ENCODE results near the gene KRTAP19-8. TPM values are rescaled to one million over a fixed set of nuclear protein-coding genes. Genes with fewer than 3 reads are reported as not detected.

KRTAP19-8 gene
- polyA plus RNA-seq, 1 of the 3 experiments (the other 2 are of a cell fraction), result not detected

DNA sequence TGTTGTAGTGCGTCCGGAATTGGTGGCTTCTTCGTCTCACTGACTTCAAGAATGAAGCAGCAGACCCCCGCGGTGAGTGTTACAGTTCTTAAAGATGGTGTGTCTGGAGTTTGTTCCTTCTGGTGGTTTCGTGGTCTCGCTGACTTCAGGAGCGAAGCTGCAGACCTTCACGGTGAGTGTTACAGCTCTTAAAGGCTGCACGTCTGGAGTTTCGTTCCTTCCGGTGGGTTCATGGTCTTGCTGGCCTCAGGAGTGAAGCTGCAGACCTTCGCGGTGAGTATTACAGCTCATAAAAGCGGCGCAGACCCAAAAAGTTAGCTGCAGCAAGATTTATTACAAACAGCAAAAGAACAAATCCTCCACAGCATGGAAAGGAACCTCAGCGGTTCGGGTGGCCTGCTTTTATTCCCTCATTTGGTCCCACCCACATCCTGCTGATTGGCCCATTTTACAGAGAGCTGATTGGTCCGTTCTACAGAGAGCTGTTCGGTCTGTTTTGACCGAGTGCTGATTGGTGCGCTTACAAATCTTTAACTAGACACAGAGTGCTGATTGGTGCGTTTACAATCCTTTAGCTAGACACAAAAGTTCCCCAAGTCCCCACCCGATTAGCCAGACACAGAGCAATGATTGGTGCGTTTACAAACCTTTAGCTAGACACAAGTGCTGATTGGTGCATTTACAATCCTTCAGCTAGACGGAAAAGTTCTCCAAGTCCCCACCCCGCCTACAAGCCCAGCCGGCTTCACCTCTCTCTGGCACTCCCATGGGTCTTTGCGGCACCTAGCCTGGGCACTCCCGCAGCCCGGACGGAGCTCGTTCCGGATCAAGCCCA lies 49.6 kb upstream of the KRTAP19-8 start:
- Histone ChIP-seq H3K4me1 (ENCODE audit: control insufficient read depth in 1 of 2, insufficient read depth in 2 of 2, low read depth in 1 of 2, low read length in 1 of 2) (no peaks in the 10 kb centered on the region; a peak in 1 of 4 replicates), H3F3A (replicated peaks; ENCODE audit: insufficient read depth) (no peaks in the 10 kb centered on the region), H3K4me3 (ENCODE audit: low read depth in 2 of 2, low read length in 1 of 2) (0 out of 4 replicates have a peak overlapping the region, but pooled peaks of 1 of the 2 experiments have one; percentile 24), H3K27ac (ENCODE audit: low read depth in 2 of 2, low read length in 1 of 2) (no peak overlapping the region), H3K9me3 (no peaks in the 10 kb centered on the region), H4K20me1 (ENCODE audit: insufficient read depth) (no peaks in the 10 kb centered on the region), H3K9me2 (no peaks in the 10 kb centered on the region), H2AFZ (ENCODE audit: low read depth) (peak overlapping the region; percentile 75), H3K36me3 (replicated peaks in 1 of 2; ENCODE audit: control insufficient read depth in 1 of 2, insufficient read depth in 2 of 2, low read length in 1 of 2) (no peaks in the 10 kb centered on the region), H3K9ac (no peak overlapping the region), H3K4me2 (peak overlapping the region; percentile 62), H3K27me3 (ENCODE audit: insufficient read depth) (peaks cover under 1% of the 10 kb centered on the region; the same call in 1 of the 2 replicates), H3K79me2 (ENCODE audit: insufficient read depth) (no peaks in the 10 kb centered on the region)
- ChIA-PET CTCF (interaction anchor here (0.7 to 2.0 kb wide), 14 partner anchors 10 to 747 kb away, joined by 3 to 9 read pairs (median 4); partner anchors contain the start of gene KRTAP7-1), POLR2A (no interaction called here)
- 37% methylated on average over 33 of the region's 34 CpGs for WGBS (ENCODE audit: low lambda C conversion rate)
- no peak for DNase-seq
- TF ChIP-seq, protein P1, sequence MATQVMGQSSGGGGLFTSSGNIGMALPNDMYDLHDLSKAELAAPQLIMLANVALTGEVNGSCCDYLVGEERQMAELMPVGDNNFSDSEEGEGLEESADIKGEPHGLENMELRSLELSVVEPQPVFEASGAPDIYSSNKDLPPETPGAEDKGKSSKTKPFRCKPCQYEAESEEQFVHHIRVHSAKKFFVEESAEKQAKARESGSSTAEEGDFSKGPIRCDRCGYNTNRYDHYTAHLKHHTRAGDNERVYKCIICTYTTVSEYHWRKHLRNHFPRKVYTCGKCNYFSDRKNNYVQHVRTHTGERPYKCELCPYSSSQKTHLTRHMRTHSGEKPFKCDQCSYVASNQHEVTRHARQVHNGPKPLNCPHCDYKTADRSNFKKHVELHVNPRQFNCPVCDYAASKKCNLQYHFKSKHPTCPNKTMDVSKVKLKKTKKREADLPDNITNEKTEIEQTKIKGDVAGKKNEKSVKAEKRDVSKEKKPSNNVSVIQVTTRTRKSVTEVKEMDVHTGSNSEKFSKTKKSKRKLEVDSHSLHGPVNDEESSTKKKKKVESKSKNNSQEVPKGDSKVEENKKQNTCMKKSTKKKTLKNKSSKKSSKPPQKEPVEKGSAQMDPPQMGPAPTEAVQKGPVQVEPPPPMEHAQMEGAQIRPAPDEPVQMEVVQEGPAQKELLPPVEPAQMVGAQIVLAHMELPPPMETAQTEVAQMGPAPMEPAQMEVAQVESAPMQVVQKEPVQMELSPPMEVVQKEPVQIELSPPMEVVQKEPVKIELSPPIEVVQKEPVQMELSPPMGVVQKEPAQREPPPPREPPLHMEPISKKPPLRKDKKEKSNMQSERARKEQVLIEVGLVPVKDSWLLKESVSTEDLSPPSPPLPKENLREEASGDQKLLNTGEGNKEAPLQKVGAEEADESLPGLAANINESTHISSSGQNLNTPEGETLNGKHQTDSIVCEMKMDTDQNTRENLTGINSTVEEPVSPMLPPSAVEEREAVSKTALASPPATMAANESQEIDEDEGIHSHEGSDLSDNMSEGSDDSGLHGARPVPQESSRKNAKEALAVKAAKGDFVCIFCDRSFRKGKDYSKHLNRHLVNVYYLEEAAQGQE (IDR thresholded peaks at IDR 0.05; ENCODE audit: low read depth, low read length), result no peak
- no peak for TF ChIP-seq FOXJ3 (CRISPR knock-in tag; IDR thresholded peaks at IDR 0.05)
- no peak for TF ChIP-seq FOXM1 (IDR thresholded peaks at IDR 0.05; ENCODE audit: low read depth)
- TF ChIP-seq YY1 (IDR thresholded peaks at IDR 0.05; ENCODE audit: low read depth), result no peak
- TF ChIP-seq RFX5 (IDR thresholded peaks at IDR 0.05; ENCODE audit: low read length), result no peak
- no peak for TF ChIP-seq NRF1 (IDR thresholded peaks at IDR 0.05; ENCODE audit: low read depth, low read length)
- TF ChIP-seq, protein P2, sequence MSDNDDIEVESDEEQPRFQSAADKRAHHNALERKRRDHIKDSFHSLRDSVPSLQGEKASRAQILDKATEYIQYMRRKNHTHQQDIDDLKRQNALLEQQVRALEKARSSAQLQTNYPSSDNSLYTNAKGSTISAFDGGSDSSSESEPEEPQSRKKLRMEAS (IDR thresholded peaks at IDR 0.05; ENCODE audit: low read depth), result no peak

DNA sequence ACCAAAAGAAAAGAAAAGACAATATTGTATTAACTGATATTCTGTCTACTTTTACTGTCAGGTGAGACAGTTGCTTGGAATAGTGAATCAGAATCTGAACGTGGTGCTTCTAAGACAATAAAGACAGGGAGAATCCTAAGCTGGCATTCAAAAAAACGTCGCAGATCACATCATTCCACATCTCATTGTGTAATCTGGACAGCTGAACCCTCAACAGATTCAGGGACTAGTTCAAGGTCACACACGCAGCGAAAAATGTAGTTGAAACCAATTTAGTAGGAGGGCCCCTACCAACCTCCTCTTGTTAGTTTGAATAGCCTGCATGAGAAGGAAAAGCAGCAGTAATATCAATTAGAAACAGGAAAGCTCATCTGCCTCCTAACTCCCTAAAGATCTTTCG lies 46.4 kb upstream of the KRTAP19-8 start:
- 13% methylated on average over 6 of the region's 6 CpGs for WGBS (ENCODE audit: low lambda C conversion rate)
- ChIA-PET CTCF (interaction anchor here (0.6 to 0.9 kb wide), 2 partner anchors 72 to 253 kb away, joined by 3 read pairs; no protein-coding TSS in a partner anchor), POLR2A (no interaction called here)
- Histone ChIP-seq H3K9me3 (no peaks in the 10 kb centered on the region), H2AFZ (ENCODE audit: low read depth) (no peak overlapping the region), H3F3A (replicated peaks; ENCODE audit: insufficient read depth) (no peaks in the 10 kb centered on the region), H3K9ac (no peak overlapping the region), H3K79me2 (ENCODE audit: insufficient read depth) (no peaks in the 10 kb centered on the region), H3K4me1 (ENCODE audit: control insufficient read depth in 1 of 2, insufficient read depth in 2 of 2, low read depth in 1 of 2, low read length in 1 of 2) (no peaks in the 10 kb centered on the region; a peak in 1 of 4 replicates), H3K36me3 (replicated peaks in 1 of 2; ENCODE audit: control insufficient read depth in 1 of 2, insufficient read depth in 2 of 2, low read length in 1 of 2) (no peaks in the 10 kb centered on the region), H3K27me3 (ENCODE audit: insufficient read depth) (peaks cover 25% of the 10 kb centered on the region; the same call in 1 of the 2 replicates), H3K27ac (ENCODE audit: low read depth in 2 of 2, low read length in 1 of 2) (no peak overlapping the region), H3K9me2 (no peaks in the 10 kb centered on the region), H3K4me3 (ENCODE audit: low read depth in 2 of 2, low read length in 1 of 2) (no peak overlapping the region), H3K4me2 (no peak overlapping the region), H4K20me1 (ENCODE audit: insufficient read depth) (no peaks in the 10 kb centered on the region)
- DNase-seq, result no peak
- TF ChIP-seq CHD2 (IDR thresholded peaks at IDR 0.05; ENCODE audit: low read length, partially characterized antibody) (no peak), RCOR1 (IDR thresholded peaks at IDR 0.05; ENCODE audit: low read length) (no peak), RAD21 (IDR thresholded peaks at IDR 0.05; ENCODE audit: low read length) (no peak), FOXJ3 (CRISPR knock-in tag; IDR thresholded peaks at IDR 0.05) (no peak), MXI1 (IDR thresholded peaks at IDR 0.05; ENCODE audit: low read depth, low read length) (no peak), TEAD4 (IDR thresholded peaks at IDR 0.05; ENCODE audit: borderline replicate concordance, insufficient read depth) (no peak), EP300 (IDR thresholded peaks at IDR 0.05; ENCODE audit: borderline replicate concordance in 1 of 2, low read depth in 1 of 2, low read length in 1 of 2) (no peak), EZH2phosphoT487 (IDR thresholded peaks at IDR 0.05; ENCODE audit: borderline replicate concordance, low read depth) (no peak), GATA2 (CRISPR knock-in tag; IDR thresholded peaks at IDR 0.05) (no peak), RXRA (IDR thresholded peaks at IDR 0.05; ENCODE audit: borderline replicate concordance, low read depth) (no peak), RFX5 (IDR thresholded peaks at IDR 0.05; ENCODE audit: low read length) (no peak)
- TF ChIP-seq, protein P3, sequence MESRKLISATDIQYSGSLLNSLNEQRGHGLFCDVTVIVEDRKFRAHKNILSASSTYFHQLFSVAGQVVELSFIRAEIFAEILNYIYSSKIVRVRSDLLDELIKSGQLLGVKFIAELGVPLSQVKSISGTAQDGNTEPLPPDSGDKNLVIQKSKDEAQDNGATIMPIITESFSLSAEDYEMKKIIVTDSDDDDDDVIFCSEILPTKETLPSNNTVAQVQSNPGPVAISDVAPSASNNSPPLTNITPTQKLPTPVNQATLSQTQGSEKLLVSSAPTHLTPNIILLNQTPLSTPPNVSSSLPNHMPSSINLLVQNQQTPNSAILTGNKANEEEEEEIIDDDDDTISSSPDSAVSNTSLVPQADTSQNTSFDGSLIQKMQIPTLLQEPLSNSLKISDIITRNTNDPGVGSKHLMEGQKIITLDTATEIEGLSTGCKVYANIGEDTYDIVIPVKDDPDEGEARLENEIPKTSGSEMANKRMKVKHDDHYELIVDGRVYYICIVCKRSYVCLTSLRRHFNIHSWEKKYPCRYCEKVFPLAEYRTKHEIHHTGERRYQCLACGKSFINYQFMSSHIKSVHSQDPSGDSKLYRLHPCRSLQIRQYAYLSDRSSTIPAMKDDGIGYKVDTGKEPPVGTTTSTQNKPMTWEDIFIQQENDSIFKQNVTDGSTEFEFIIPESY (IDR thresholded peaks at IDR 0.05; ENCODE audit: borderline replicate concordance, low read depth), result no peak
- TF ChIP-seq, protein P2 (IDR thresholded peaks at IDR 0.05; ENCODE audit: low read depth), result no peak
- TF ChIP-seq, protein P4, sequence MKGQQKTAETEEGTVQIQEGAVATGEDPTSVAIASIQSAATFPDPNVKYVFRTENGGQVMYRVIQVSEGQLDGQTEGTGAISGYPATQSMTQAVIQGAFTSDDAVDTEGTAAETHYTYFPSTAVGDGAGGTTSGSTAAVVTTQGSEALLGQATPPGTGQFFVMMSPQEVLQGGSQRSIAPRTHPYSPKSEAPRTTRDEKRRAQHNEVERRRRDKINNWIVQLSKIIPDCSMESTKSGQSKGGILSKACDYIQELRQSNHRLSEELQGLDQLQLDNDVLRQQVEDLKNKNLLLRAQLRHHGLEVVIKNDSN (IDR thresholded peaks at IDR 0.05; ENCODE audit: borderline replicate concordance, low read depth), result no peak

All from SK-N-SH (cell line).